Measurements from ENCODE around the gene LDLRAD3.

- TF ChIP-seq CTCF (IDR thresholded peaks at IDR 0.05) (no peak), POLR2A (IDR thresholded peaks at IDR 0.05) (no peak), POLR2AphosphoS5 (IDR thresholded peaks at IDR 0.05) (no peak)
These were observed 90.9 kb downstream of the LDLRAD3 start for GRCh38 chr11:36034551-36035331.

Data from suprapubic skin (tissue), 4 donors.